IMR-90 (cell line): Measurements from ENCODE around the gene MTREX.

Experiments used
- BHLHE40 ChIP-seq: fragments of 150-350 bp; IDR thresholded peaks from 2 replicates; pipeline ENCODE4 v1.6.1; 2016; ENCODE audit warnings: mild to moderate bottlenecking, low read depth, low read length
- CEBPB ChIP-seq: IDR thresholded peaks from 2 replicates; pipeline ENCODE4 v1.6.1; 2012; ENCODE audit warnings: low read depth, low read length, improper control_type of control experiment
- CTCF ChIP-seq: conservative IDR thresholded peaks from 2 replicates; pipeline ENCODE4 v1.5.1; 2012; ENCODE audit warnings: mild to moderate bottlenecking, low read depth, low read length, improper control_type of control experiment
- MAFK ChIP-seq: IDR thresholded peaks from 2 replicates; pipeline ENCODE4 v1.6.1; 2012; ENCODE audit warnings: low read depth, low read length, improper control_type of control experiment
- MXI1 ChIP-seq: IDR thresholded peaks from 2 replicates; pipeline ENCODE4 v1.6.1; 2012; ENCODE audit warnings: low read depth, mild to moderate bottlenecking, low read length, moderate library complexity, borderline replicate concordance
- POLR2A ChIP-seq: IDR thresholded peaks from 2 replicates; pipeline ENCODE4 v1.6.1; 2012; ENCODE audit warnings: mild to moderate bottlenecking, low read depth, low read length
- RAD21 ChIP-seq: IDR thresholded peaks from 2 replicates; pipeline ENCODE4 v1.6.1; 2012; ENCODE audit warnings: low read length, improper control_type of control experiment
- SMC3 ChIP-seq: fragments of 150-350 bp; IDR thresholded peaks from 2 replicates; pipeline ENCODE4 v1.6.1; 2016; ENCODE audit warnings: low read depth, mild to moderate bottlenecking, antibody characterized with exemption, low read length, moderate library complexity
- USF2 ChIP-seq: fragments of 150-350 bp; IDR thresholded peaks from 2 replicates; pipeline ENCODE4 v1.6.1; 2017; ENCODE audit warnings: mild to moderate bottlenecking, antibody characterized with exemption, low read length, low read depth

- no peak for TF ChIP-seq CTCF
- no peak for TF ChIP-seq POLR2A
- TF ChIP-seq BHLHE40, result no peak
- TF ChIP-seq SMC3, result no peak
- TF ChIP-seq CEBPB, result no peak
- no peak for TF ChIP-seq USF2
- no peak for TF ChIP-seq MAFK
- no peak for TF ChIP-seq MXI1
- no peak for TF ChIP-seq RAD21
Observed at GRCh38 chr5:55363856-55364255, 56.1 kb downstream of the MTREX start.
